ENCODE data around the gene EPSTI1.
A peak's percentile ranks its signal among the peaks of the same experiment; 100 is the strongest.

EPSTI1 gene

DNA sequence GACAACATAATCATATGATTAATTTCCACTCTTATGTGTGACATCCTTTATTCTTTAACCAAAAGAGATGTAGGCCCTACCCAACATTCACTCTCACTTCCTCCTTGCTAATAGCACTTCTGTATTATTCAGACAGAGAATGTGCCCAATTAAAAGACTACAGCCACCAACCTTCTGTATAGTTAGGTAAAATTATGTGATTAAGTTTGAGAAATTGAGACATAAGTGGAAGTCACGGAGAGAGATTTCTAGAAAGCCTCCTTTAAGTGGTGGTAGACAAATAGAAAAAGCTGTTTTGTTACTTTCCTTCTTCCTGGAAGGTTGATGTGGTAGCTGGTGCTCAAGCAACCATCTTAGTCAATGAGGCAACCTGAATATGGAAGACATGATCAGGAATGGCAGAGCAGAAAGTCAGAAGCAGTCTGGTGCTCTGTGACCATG lies 14.8 kb downstream of the EPSTI1 start:
- DNase-seq (ENCODE audit: extremely low spot score, insufficient read length, low read depth) (no peak), FAIRE-seq (peak; percentile 82)

DNA sequence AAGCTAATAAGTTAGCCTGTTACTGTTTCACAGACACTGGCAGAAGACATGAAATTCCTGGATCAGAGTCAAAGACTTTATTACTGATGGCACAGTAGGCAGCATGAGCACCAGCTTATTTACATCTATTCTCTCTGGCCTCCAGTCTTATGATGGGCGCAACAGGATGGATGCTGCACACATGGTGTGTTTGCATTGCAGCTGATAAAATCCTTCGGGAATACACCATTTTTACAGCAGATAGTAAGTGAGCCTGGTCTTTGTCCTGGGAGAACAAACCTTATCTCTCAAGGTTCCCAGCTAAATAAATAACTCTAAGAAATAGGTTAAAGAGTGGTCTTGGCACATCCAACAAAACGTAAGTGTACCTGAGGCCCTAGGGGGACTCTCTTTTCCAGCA lies 16.0 kb downstream of the EPSTI1 start:
- no peak for DNase-seq (ENCODE audit: extremely low spot score, insufficient read length, low read depth)
- FAIRE-seq, result no peak

- DNase-seq (ENCODE audit: extremely low spot score, insufficient read length, low read depth), result no peak
- FAIRE-seq, result no peak
These were observed 18.5 kb downstream of the EPSTI1 start for GRCh38 chr13:42973581-42973980.

DNA sequence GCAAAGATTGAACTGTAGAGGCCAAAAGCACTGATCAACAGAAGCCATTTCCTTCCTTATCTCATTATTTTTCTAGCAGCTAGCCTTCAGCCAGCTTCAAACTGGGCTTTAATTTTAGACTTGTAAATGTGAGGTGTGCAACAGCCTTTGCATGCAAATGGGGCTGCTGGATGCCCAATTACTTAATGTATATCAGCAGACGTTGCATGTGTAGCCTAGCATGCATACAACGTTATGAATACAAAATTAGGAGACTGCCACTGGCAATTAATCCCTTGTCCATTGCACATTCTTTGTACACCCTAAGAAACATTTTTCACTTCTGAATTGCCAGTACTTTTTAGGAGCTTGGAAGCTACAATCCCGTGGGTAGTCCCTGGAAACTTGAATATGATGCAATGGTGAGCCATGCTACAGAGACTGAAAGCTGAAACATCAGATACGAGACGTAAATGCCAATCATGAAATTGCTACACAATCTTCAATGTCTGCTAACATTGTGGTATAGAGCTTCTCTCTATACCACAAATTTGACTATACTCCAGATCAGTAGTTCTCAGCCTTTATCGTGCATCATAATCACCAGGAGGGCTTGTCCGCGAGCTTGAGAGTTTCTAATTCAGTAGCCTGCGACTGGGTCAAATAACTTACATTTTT lies 20.2 kb downstream of the EPSTI1 start:
- no peak for FAIRE-seq
- DNase-seq (ENCODE audit: extremely low spot score, insufficient read length, low read depth), result no peak

DNA sequence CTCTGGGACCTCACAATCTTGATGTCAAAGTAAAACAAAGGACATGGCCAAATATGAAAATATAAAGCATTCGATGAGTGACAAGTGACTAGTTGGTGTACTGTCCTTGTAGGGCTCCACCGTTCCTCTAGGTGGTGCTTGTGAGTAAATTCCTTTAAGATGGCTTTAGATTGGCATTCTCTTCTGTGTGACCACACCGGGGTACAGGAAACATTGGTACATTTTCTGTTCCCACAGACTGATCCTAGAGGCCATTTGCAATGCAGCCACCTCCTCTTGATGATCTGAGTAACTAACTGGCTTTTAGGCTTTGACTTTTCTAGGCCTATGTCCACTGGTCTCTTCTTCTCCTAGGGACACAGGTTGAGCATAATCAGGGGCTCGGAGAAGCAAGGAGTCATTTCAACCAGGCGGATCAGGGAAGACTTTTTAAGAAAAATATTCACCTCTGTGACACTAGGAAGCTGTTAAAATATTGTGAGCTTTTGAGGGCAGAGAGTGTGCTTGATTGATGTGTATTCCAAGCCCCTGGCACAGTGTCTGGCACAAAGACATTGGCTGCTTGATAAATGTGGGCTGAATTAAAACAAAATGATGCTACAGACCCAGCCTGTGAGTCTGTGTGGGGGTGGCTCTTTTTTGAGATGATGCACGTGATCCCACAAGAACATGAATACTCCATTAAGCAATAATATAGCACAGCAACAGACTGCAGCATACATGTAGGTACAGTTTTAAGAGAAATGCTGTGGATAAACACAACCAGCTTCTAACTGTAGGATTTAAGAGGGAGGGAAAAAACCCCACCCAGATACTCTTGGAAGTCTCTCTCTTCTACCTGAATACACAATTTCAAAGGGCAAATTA lies 21.0 kb downstream of the EPSTI1 start:
- DNase-seq (ENCODE audit: extremely low spot score, insufficient read length, low read depth) (no peak), FAIRE-seq (peak; percentile 98)

- peak; percentile 49 for DNase-seq (ENCODE audit: extremely low spot score, insufficient read length, low read depth)
- FAIRE-seq, result peak; percentile 93
These were observed 22.4 kb downstream of the EPSTI1 start for GRCh38 chr13:42969565-42970172.

GRCh38 chr13:42968906-42969305 lies 23.1 kb downstream of the EPSTI1 start:
- FAIRE-seq (no peak), DNase-seq (ENCODE audit: extremely low spot score, insufficient read length, low read depth) (no peak)

- FAIRE-seq (no peak), DNase-seq (ENCODE audit: extremely low spot score, insufficient read length, low read depth) (no peak)
These were observed 24.4 kb downstream of the EPSTI1 start for GRCh38 chr13:42967660-42968059.

GRCh38 chr13:42965281-42965680 lies 26.8 kb downstream of the EPSTI1 start:
- DNase-seq (ENCODE audit: extremely low spot score, insufficient read length, low read depth) (no peak), FAIRE-seq (no peak)

DNA sequence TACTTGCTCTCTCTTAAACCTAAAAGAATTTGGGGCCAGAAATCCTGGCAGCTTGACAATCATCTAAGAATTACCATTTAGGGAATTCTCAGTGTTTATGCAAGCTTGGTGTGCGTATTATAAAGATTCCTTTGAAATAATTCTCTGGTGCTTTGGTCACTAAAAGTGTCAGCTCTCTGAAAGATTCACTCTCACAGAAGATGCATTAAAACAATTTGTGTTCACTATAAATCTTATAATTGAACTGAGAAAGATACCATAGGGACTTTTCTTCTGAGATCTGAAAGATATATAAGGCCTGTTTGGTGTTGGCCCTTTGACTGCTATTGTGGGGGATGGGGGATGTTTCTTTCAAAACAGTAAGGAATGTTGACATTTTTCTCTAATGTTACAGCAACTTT lies 27.3 kb downstream of the EPSTI1 start:
- no peak for FAIRE-seq
- DNase-seq (ENCODE audit: extremely low spot score, insufficient read length, low read depth), result no peak

DNA sequence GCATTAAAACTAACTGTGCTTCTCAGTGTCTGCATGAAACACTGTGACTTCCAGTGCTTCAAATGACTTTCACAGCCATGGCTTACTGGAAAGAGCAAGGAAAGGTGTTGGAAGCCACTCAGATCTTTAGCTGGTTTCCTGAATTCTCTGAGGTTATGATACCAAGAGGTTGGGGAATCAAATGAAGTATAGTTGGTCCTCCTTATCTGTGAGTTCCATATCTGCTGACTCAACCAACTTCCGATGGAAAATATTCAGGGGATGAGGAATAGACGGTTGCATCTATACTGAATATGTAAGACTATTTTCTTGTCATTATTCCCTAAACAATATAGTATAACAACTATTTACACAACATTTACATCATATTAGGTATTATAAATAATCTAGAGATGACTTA lies 32.4 kb downstream of the EPSTI1 start:
- no peak for DNase-seq (ENCODE audit: extremely low spot score, insufficient read length, low read depth)
- FAIRE-seq, result no peak

DNA sequence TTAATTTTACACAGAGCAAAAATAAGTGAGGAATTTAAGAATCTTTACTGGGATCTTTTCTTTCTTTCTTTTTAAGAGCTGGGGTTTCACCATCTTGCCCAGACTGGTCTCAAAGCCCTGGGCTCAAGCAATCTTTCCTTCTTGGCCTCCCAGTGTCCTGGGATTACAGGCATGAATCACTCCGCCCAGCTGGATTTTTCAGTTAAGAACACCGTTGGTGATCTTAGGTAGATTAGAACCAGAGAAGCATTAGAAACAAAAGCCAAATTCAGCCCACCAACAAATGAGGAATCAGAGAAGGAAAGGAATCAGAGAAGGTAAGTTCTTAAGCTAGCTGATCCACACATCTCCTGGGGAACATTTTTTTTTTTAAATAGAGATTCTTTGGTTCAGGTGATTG lies 34.2 kb downstream of the EPSTI1 start:
- DNase-seq (ENCODE audit: extremely low spot score, insufficient read length, low read depth), result no peak
- no peak for FAIRE-seq

GRCh38 chr13:42950181-42950580 lies 41.9 kb downstream of the EPSTI1 start:
- no peak for DNase-seq (ENCODE audit: extremely low spot score, insufficient read length, low read depth)
- FAIRE-seq, result no peak

DNA sequence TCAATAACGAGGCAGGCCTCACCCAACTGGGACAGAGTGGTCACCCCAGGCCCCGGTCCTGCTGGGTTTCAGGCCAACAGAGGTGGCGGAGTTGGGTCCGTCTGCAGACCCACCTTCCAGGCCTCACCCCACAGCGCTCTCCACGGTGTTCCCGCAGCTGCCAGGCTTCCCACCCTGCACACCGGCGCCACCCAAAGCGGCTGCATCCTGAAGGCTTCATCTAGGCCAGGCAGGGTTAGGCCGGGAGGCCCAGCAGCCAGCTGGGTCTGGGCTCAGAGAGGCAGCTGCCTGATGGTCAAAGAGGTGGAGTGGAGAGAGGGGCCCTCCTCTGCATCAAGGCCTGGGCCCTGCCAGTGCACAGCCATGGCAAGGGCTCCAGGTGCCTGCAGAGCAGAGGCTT lies 44.1 kb downstream of the EPSTI1 start:
- DNase-seq (ENCODE audit: extremely low spot score, insufficient read length, low read depth) (no peak), FAIRE-seq (no peak)

GRCh38 chr13:42946927-42947326 lies 45.1 kb downstream of the EPSTI1 start:
- FAIRE-seq (no peak), DNase-seq (ENCODE audit: extremely low spot score, insufficient read length, low read depth) (no peak)

DNA sequence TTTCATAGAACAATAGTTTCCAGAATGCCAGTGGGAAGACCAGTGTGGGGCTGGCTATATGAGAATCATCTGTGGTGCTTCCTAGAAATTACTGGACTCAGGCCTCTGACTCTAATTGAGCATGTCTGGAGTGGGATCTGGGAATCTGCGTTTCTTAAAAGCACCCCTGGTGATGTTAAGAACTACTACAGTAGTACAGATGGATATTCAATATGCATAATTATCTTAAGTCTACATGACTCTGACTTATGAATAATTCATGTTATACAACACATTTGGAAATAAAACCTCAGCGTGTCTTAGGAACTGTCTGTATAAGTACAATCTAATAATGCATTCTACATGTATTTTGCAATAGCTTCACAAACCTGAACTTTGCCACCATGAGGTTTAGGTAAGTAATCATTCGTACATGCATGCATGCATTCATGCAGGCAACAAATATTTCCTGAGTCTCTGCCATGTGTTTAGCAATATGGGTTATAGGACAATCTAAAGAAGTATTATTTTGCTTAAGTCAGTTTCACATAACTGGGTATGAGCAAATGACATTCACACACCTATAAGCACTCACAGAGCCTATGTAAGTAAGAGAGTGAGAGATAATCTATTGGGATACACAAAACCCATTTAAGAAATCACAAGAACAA lies 62.0 kb downstream of the EPSTI1 start:
- FAIRE-seq (no peak), DNase-seq (ENCODE audit: extremely low spot score, insufficient read length, low read depth) (no peak)

DNA sequence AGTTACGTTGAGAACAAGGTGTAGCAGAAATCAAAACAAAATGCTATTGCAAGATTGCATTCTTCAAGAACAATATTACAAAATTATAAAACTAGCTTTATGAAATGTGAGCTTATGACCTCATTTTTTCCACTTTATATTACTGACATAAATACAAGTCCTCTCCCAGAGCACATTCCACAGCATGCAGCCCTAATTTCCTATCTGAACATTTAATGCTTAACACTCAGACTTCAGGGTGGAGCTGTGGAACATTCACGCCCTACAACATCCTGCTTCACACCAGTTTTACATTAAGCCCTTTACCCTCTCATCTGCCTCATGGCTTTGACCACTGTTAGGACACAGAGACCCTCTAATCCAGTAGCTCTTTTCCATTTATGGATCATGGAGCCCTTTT lies 65.5 kb downstream of the EPSTI1 start:
- FAIRE-seq (no peak), DNase-seq (ENCODE audit: extremely low spot score, insufficient read length, low read depth) (no peak)

- DNase-seq (ENCODE audit: extremely low spot score, insufficient read length, low read depth) (no peak), FAIRE-seq (no peak)
These were observed 66.0 kb downstream of the EPSTI1 start for GRCh38 chr13:42926043-42926442.

- DNase-seq (ENCODE audit: extremely low spot score, insufficient read length, low read depth), result no peak
- no peak for FAIRE-seq
These were observed 66.4 kb downstream of the EPSTI1 start for GRCh38 chr13:42925626-42926025.

- DNase-seq (ENCODE audit: extremely low spot score, insufficient read length, low read depth), result no peak
- no peak for FAIRE-seq
These were observed 67.7 kb downstream of the EPSTI1 start for GRCh38 chr13:42924344-42924743.

DNA sequence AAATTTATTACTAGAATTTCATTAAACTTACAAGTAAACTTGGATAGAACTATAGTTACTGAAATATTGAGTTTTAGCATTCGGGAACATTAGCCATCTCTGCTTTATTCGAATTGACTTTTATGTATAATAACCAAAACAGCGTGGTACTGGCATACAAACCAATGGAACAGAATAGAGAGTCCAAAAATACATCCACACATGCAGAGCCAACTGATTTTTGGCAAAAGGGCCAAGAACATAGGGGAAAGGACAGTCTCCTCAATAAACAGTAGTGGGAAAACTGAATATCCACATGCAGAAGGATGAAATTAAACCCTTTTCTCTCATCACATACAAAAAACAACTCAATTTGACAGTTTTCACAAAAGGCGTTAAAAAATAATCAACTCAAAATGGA lies 84.3 kb downstream of the EPSTI1 start:
- no peak for FAIRE-seq
- DNase-seq (ENCODE audit: extremely low spot score, insufficient read length, low read depth), result no peak

Data from GM18507 (cell line).